Measurements from ENCODE around the gene PADI3. TPM values are rescaled to one million over a fixed set of nuclear protein-coding genes. Genes with fewer than 3 reads are reported as not detected.

PADI3 gene
- total and polyA plus RNA-seq, 2 of the 13 experiments (the other 11 are each of a cell fraction or from before 2014, with no cell fraction given) = not detected

DNA sequence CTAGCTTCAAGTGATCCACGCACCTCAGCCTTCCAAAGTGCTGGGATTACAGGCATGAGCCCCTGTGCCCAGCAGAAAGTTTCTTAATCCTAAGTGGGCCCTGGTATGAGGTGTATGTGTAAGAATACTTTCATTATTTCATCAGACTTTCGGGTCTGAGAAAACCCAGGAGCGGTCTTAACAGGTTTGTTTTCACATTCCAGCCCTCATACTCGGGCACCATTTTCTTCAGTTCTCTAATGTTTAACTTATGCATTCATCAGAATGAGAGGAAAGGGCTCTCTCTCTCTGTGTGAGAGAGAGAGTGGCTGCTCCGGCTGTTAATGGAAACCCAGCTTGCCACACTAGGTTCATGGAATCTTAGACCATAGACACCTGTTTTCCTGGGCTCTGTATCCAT is 48.1 kb upstream of the PADI3 start (continued):
- no peak for TF ChIP-seq ZNF580 (CRISPR knock-in tag; IDR thresholded peaks at IDR 0.05; ENCODE audit: borderline replicate concordance, low read depth)
- TF ChIP-seq, protein P1, sequence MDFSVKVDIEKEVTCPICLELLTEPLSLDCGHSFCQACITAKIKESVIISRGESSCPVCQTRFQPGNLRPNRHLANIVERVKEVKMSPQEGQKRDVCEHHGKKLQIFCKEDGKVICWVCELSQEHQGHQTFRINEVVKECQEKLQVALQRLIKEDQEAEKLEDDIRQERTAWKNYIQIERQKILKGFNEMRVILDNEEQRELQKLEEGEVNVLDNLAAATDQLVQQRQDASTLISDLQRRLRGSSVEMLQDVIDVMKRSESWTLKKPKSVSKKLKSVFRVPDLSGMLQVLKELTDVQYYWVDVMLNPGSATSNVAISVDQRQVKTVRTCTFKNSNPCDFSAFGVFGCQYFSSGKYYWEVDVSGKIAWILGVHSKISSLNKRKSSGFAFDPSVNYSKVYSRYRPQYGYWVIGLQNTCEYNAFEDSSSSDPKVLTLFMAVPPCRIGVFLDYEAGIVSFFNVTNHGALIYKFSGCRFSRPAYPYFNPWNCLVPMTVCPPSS (IDR thresholded peaks at IDR 0.05) = no peak

DNA sequence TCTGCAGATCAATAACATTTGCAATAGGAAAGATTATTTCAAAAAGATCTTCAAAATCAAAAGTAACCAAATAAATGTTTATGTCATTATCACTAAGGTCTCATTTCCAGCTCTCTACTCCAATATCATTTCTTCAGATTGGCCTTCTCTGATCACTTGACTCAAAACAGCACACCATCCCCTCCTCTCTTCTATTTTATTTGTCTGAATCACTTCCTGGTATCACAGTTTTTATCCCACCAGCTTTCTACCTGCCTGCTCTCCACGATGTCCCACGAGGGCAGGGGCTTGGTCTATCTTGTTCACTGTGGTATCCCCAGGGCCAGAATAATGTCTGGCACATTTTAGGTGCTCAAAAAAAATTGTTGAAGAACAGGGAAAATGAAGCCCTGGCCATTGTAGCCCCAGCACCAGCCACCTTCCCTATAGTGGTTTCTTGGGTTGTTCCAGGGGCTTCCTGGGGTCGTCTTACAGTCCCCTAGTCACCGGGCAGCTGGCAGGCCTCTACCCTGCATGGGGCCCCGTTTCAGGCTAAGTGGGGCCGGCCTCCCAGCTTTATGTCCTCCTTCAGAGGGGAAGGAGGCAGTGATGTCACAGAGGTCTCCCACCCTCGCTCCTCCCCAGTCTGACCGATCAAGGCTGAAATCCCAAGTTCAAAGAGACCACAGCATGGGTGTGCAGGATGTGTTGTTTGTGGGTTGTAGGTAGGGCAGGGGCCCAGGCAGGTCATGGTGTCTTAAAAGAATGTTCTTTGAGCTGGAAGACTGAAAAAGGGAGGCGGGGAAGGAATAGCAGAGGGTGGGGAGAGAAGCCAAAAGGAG is 47.5 kb upstream of the PADI3 start:
- no peak for DNase-seq (ENCODE audit: low spot score)
- ATAC-seq = no peak
- Histone ChIP-seq H3K27me3 (ENCODE audit: control insufficient read depth in 1 of 2, insufficient read depth in 2 of 2, low read length in 2 of 2) (peaks cover 0 to 5% of the 10 kb centered on the region in 2 experiments; a peak in 2 of 5 replicates), H3K4me2 (ENCODE audit: low read depth, low read length) (no peak overlapping the region), H3K4me1 (ENCODE audit: insufficient read depth, low read length) (0 out of 2 replicates have a peak, but pooled peaks cover 10% of the 10 kb centered on the region), H2AFZ (ENCODE audit: low read length) (no peak overlapping the region), H4K20me1 (ENCODE audit: insufficient read depth, low read length) (no peaks in the 10 kb centered on the region), H3K9me3 (ENCODE audit: low read length) (no peaks in the 10 kb centered on the region), H3K79me2 (ENCODE audit: insufficient read depth, low read length) (no peaks in the 10 kb centered on the region), H3K27ac (ENCODE audit: extremely low read length, insufficient read depth, low read length) (no peak overlapping the region), H3K9ac (ENCODE audit: insufficient read depth, low read depth, low read length) (no peak overlapping the region), H3K4me3 (replicated peaks in 1 of 3; ENCODE audit: insufficient read depth in 1 of 3, low read depth in 2 of 3, low read length in 3 of 3) (no peak overlapping the region), H3K36me3 (replicated peaks in 1 of 2; ENCODE audit: control insufficient read depth in 1 of 2, insufficient read depth in 2 of 2, low read length in 2 of 2) (no peaks in the 10 kb centered on the region)
- in situ Hi-C loops (cut with HindIII; ENCODE audit: extremely low pct_ligation_motif_present, low pct_unique_long_range_greater_than_20kb) = no loop called here
- BruUV-seq (replicated peaks) = no TSS peak
- intact Hi-C loops (cut with micrococcal nuclease; ENCODE audit: unreplicated experiment) = no loop called here
- WGBS (ENCODE audit: low lambda C conversion rate) = 20% methylated on average over 9 of the region's 9 CpGs
- no peak for TF ChIP-seq ZNF841 (CRISPR knock-in tag; IDR thresholded peaks at IDR 0.05; ENCODE audit: borderline replicate concordance)
- no peak for TF ChIP-seq ZMYM4 (CRISPR knock-in tag; IDR thresholded peaks at IDR 0.05)
- ChIA-PET CTCF (ENCODE audit: low intra/inter-chr PET ratio, low total read pairs) (no interaction called here), POLR2A (no interaction called here)
- no peak for FAIRE-seq

All from HepG2 (cell line).